ENCODE data around the gene ROGDI.

ROGDI gene

GRCh38 chr16:4801962-4802658 is at the start of gene ROGDI:
TSS of gene ROGDI (minus strand) at chr16:4802633. CDS start at chr16:4802571, 62 bp downstream.
- peak; percentile 66 for DNase-seq (ENCODE audit: low spot score)

GRCh38 chr16:4850211-4850610 is 47.8 kb upstream of the ROGDI start:
- peak; percentile 33 for DNase-seq (ENCODE audit: low spot score)

- DNase-seq (ENCODE audit: low spot score): peak; percentile 64
Observed at GRCh38 chr16:4847774-4848587, 45.5 kb upstream of the ROGDI start.

- DNase-seq (ENCODE audit: low spot score): peak; percentile 99
Observed at GRCh38 chr16:4846901-4847773, 44.7 kb upstream of the ROGDI start, which contains the start of the genes GLYR1 and UBN1. TSS of gene GLYR1 (minus strand) at chr16:4847288. CDS start at chr16:4847265, 23 bp downstream. TSS of gene UBN1 (plus strand) at chr16:4847481. CDS start at chr16:4852918, 5,437 bp downstream.

GRCh38 chr16:4846503-4846900 is 44.1 kb upstream of the ROGDI start:
- peak; percentile 64 for DNase-seq (ENCODE audit: low spot score)

GRCh38 chr16:4840984-4841383 is 38.6 kb upstream of the ROGDI start:
- no peak for DNase-seq (ENCODE audit: low spot score)

GRCh38 chr16:4839942-4840341 is 37.5 kb upstream of the ROGDI start:
- no peak for DNase-seq (ENCODE audit: low spot score)

- no peak for DNase-seq (ENCODE audit: low spot score)
Observed at GRCh38 chr16:4837733-4838501, 35.5 kb upstream of the ROGDI start.

- DNase-seq (ENCODE audit: low spot score): no peak
Observed at GRCh38 chr16:4836727-4837126, 34.3 kb upstream of the ROGDI start.

- no peak for DNase-seq (ENCODE audit: low spot score)
Observed at GRCh38 chr16:4833584-4833983, 31.2 kb upstream of the ROGDI start.

- no peak for DNase-seq (ENCODE audit: low spot score)
Observed at GRCh38 chr16:4832698-4833343, 30.4 kb upstream of the ROGDI start.

- DNase-seq (ENCODE audit: low spot score): no peak
Observed at GRCh38 chr16:4831616-4832015, 29.2 kb upstream of the ROGDI start.

GRCh38 chr16:4830408-4830807 is 28.0 kb upstream of the ROGDI start:
- DNase-seq (ENCODE audit: low spot score): no peak

- no peak for DNase-seq (ENCODE audit: low spot score)
Observed at GRCh38 chr16:4828567-4829321, 26.3 kb upstream of the ROGDI start.

- DNase-seq (ENCODE audit: low spot score): no peak
Observed at GRCh38 chr16:4826980-4827379, 24.5 kb upstream of the ROGDI start.

- DNase-seq (ENCODE audit: low spot score): no peak
Observed at GRCh38 chr16:4826526-4826925, 24.1 kb upstream of the ROGDI start.

- no peak for DNase-seq (ENCODE audit: low spot score)
Observed at GRCh38 chr16:4825196-4825595, 22.8 kb upstream of the ROGDI start.

GRCh38 chr16:4820652-4821051 is 18.2 kb upstream of the ROGDI start:
- DNase-seq (ENCODE audit: low spot score): no peak

GRCh38 chr16:4814542-4815173 is 12.2 kb upstream of the ROGDI start:
- DNase-seq (ENCODE audit: low spot score): no peak

- no peak for DNase-seq (ENCODE audit: low spot score)
Observed at GRCh38 chr16:4814046-4814445, 11.6 kb upstream of the ROGDI start.

Data from GM03348 (cell line).